SHP77 (cell line): Measurements from ENCODE around the gene PLB1.
A peak's percentile ranks its signal among the peaks of the same experiment; 100 is the strongest.
"Not testable (repeated sequence)": the region's sequence is repeated elsewhere in the genome, so short reads cannot be mapped to it uniquely, and the experiment has no call there.

ENCODE experiments used
- DNase-seq, 2 experiments: peaks; one replicate each; lab custom pipeline; 2025; lab: John Stamatoyannopoulos, UW

PLB1 gene

DNA sequence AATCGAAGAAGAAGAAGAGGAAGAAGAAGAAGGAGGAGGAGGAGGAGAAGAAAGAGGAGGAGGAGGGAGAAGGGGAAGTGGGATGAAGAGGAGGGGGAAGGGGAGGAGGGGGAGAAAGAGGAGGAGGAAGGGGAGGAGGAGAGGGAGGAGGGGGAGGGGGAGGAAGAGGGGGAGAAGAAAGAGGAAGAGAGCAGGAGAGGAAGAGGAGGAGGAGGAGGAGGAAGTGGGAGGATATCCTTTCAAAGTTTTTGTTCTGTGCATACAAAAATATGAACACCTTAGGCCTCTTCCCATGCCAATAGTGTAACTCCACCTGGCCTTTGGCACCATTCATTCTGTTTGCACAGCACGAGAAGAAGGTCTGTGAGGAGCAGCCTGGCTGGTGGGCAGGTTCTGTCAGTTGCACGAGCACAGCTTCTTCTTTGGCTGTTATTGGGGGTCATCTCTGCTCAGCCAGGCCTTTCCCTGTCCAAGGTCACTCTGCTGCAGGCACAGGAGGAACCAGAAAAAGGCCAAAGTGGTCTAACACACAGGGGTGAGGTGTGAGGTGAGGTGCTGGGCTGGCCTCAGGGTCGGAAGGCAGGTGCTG, 25.8 kb upstream of the PLB1 start:
- DNase-seq: peak in 1 of 2 experiments; percentile 34

DNA sequence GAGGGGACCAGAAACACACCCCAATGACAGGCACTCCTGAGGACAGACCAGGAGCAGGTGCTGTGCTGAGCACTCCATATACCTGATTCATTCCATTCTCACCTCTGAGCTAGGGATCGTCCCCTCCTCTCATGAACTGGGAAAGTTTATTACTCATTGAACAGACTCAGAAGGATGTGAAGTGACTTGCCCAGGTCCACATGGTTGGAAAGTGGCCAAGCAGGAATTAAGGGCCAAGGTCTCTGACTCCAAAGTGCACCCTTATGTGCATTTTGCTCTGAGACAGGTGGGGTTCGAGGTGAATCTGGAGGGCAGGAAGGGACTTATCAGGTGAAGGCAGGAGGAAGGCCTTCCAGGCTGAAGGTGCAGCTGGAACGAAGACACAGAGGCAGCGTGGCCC, 25.1 kb upstream of the PLB1 start:
- peak; percentile 6 to 28 for DNase-seq

- DNase-seq: peak; percentile 50 to 62
These were observed 24.6 kb upstream of the PLB1 start for GRCh38 chr2:28471214-28471613.

GRCh38 chr2:28471701-28472236, 24.1 kb upstream of the PLB1 start:
- no peak for DNase-seq

GRCh38 chr2:28472641-28473040, 23.2 kb upstream of the PLB1 start:
- not testable (repeated sequence) for DNase-seq

DNA sequence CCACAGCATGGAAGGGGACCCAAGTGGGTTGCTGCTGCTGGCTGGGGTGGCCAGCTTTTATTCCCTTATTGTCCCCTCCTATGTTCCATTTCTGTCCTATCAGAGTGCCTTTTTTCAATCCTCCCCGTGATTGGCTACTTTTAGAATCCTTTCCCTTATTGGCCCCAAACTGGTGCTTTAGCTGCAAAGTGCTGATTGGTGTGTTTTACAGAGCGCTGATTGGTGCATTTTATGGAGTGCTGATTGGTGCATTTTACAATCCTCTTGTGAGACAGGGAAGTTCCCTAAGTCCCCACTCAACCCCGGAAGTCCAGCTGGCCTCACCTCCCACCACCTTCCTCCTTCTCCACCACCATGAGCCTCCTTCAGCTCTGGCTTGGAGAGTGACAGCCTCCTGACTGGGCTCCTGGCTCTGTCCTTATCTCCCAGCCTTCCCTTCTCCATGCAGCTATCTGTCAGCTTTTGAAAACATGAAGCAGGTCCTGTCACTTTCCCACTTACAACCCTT, 20.7 kb upstream of the PLB1 start:
- DNase-seq: no peak

GRCh38 chr2:28477087-28477486, 18.8 kb upstream of the PLB1 start:
- no peak for DNase-seq

- no peak for DNase-seq
These were observed 18.2 kb upstream of the PLB1 start for GRCh38 chr2:28477645-28478044.

- DNase-seq: no peak
These were observed 15.3 kb upstream of the PLB1 start for GRCh38 chr2:28480403-28481049.

GRCh38 chr2:28481905-28482304, 14.0 kb upstream of the PLB1 start:
- no peak for DNase-seq

GRCh38 chr2:28484835-28485234, 11.0 kb upstream of the PLB1 start:
- no peak for DNase-seq

- no peak for DNase-seq
These were observed 9.3 kb upstream of the PLB1 start for GRCh38 chr2:28486526-28486925.

DNA sequence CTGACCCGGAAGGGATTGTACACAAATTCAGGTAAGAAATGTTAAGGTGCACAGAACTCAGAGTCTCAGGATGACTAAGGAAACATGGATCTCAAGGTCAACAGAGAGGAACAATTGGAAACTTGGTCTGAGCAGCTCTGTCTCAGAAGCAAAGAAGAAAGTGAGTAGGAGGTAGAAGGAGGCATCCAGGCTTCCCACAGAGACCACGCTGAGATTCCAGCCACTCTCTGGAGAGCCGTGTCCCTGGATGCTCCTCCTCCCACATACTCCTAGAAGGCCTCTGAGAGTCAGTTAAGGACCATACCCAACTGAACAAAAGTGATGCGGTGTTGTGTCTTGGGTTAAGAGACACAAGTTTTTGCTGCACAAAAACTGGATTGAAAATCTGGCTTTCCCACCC, 8.6 kb upstream of the PLB1 start:
- DNase-seq: no peak

GRCh38 chr2:28488083-28488830, 7.6 kb upstream of the PLB1 start:
- no peak for DNase-seq

- DNase-seq: no peak
These were observed 6.8 kb upstream of the PLB1 start for GRCh38 chr2:28488858-28489575.

- DNase-seq: no peak
These were observed 5.3 kb upstream of the PLB1 start for GRCh38 chr2:28490558-28490957.

- DNase-seq: no peak
These were observed 3.6 kb upstream of the PLB1 start for GRCh38 chr2:28492282-28492681.

- DNase-seq: no peak
These were observed 2.2 kb upstream of the PLB1 start for GRCh38 chr2:28493636-28494035.

GRCh38 chr2:28496781-28497180, 921 bp downstream of the PLB1 start:
- DNase-seq: no peak

DNA sequence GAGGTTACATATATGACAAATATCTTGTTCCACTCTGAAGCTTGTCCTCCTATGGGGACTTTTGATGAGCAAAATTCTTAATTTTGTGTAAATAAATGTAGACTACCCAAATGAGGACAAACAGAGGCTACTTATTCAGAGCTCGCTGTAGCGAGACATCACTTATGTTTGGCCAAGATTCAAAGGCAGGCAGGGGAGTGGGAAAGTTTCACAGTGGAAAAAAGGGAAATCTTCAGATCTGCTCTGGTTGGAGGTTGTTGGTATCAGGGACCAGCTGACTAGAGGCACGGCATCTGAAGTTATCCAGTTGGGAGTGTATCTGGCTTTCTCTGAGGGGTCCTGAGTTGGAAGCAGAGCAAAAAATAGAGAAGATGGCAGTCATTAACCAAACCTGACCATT, 1.3 kb downstream of the PLB1 start:
- no peak for DNase-seq

DNA sequence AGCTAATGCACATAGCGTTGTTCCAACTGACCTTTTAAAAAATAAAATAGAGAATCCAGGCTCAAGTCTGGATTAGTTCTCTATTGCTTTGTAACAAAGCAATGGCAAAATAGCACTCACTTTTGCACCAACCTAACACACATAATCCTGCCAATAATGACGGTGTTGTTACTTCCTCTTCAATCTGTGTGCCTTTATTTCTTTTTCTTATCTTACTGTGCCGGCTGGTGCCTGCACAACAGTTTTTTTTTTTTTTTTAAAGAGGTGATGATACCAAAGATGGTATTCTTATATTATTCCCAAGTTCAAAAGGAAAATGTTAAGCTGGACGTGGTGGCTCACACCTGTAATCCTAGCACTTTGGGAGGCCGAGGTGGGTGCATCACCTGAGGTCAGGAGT, 3.4 kb downstream of the PLB1 start:
- no peak for DNase-seq

DNA sequence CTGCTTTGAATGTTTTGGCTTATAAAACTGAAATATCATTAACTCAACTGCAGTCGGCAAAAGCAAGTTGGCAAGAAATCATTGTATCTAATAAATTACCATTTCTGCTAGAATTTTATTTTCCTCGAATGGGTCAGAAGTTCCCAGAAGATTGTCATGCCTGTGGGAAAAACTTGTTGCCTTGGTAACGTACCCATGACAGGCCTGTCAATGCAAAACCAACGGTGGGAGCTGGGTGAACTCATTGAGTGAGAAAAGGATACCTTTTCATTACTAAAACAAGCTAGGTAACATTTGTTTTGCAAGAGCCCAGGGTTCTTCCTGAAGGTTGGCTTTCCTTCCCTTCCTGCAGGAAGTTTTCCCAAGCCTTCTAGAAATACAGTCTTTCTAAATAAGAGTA, 9.5 kb downstream of the PLB1 start:
- DNase-seq: no peak
